GM13977 (cell line): ENCODE results near the gene TAF5.

Experiments
- DNase-seq: peaks from one replicate; pipeline ENCODE4 v3.0.0; 2012; ENCODE audit warnings: low spot score
- CTCF ChIP-seq: IDR thresholded peaks from 2 replicates; pipeline ENCODE4 v1.5.1; 2012; ENCODE audit warnings: mild to moderate bottlenecking, control low read depth; ENCODE audit not compliant: insufficient read depth; ENCODE audit errors: extremely low read depth, missing control alignments
- in situ Hi-C: fragments of 300-500 bp; cut with MboI; formaldehyde crosslinking; loops from one replicate; pipeline ENCODE4 v1.12.0; 2022; ENCODE audit warnings: low sequenced_read_pairs, low pct_unique_long_range_greater_than_20kb, mixed read lengths, inconsistent platforms; ENCODE audit not compliant: unreplicated experiment

The TAF5 gene

DNA sequence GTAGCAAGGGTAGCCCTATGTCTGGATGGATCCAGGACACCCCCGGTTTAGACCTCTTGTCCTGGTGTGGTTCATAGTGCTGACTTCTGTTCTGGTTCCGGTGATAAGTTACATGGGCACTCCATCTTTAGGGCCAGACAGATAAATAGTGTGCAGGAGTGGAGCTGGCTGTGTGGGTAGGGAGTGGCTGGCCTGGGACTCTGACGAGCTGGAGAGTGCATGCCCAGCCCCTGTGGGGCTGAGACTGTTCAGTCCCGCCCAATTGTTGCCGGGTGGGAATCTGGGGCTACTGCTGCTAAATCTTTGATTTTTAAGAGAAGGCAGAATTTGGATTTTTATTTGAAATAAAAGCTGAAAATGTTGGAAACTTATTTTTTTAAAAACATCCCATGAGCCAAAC is 56.0 kb downstream of the TAF5 start:
- no peak for TF ChIP-seq CTCF
- in situ Hi-C loops: no loop called here

GRCh38 chr10:103427866-103428265 is 60.1 kb downstream of the TAF5 start:
- DNase-seq: no peak
- TF ChIP-seq CTCF: no peak
- in situ Hi-C loops: no loop called here

More for the DNA sequence above, 56.0 kb downstream of the TAF5 start:
- DNase-seq: no peak

DNA sequence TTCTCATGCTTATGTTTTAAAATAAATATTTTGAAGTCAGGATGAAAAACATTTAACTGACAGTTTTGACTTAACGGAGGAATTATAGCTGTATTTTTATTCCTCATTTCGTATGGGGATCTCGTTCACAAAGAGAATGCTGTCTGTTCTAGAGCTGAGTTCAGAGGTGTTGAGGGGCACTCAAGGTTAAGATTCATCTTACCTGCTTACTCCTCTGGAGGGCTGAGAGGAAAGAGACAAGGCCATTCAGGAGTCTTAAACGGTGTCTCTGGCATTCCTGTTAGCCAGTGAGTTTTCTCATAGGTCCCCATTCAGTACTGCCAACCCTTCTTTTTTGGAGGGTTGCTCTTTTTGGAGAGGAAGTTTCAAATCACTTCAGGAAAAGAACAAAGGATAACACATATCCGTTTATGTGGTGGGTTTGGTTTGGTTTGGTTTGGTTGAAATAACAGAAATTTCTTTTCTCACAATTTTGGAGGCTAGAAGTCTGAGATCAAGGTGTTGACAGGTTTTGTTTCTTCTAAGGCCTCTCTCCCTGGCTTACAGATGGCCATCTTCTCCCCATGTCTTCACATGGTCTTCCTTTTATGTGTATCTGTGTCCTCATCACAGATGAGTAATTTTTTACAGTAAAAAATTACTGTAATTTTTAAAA is 61.3 kb downstream of the TAF5 start:
- no peak for DNase-seq
- TF ChIP-seq CTCF: no peak
- in situ Hi-C loops: no loop called here

- DNase-seq: no peak
- in situ Hi-C loops: no loop called here
These were observed 61.9 kb downstream of the TAF5 start for GRCh38 chr10:103429647-103430046.

DNA sequence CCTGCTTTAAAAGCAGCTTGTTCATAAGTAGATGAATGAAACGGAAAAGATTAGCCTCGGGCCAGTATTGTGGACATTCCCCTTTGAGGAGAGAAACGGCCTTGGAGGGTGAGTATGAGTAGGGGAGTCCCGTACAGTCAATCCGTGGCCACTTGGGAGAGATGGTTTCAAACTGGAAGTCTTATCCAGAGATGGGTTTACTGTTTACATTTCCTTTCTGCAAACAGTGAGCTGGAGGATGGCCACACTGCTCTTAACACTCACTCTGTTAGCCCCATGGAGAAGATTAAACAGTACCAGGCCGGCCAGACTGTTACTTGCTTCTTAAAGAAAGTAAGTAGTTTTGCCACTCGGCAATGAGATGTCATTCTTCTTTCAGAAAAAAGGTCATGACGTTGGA is 64.1 kb downstream of the TAF5 start:
- no peak for DNase-seq
- no peak for TF ChIP-seq CTCF
- in situ Hi-C loops: no loop called here

More at GRCh38 chr10:103429647-103430046, 61.9 kb downstream of the TAF5 start:
- TF ChIP-seq CTCF: no peak

DNA sequence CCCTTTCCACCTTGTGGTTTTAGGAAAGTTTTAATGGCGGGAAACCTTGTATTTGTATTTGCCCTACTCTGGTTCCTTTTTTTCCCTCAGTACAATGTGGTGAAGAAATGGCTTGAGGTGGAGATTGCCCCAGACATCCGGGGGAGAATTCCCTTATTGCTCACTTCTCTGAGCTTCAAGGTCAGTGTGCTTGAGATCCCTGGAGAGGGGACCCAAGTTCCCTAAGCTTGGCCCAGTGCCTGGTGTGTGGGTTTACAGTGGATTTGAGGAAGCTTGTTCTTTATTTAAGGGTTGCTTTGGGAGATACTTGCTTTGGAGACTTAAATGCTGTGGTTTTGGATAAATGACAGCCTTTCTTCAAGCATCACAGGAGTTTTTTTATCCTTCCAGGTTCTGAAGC is 66.1 kb downstream of the TAF5 start:
- TF ChIP-seq CTCF: no peak
- in situ Hi-C loops: no loop called here
- DNase-seq: no peak
